NCI-H82 treated with DMSO at 0.1 percent for 48 hours (cell line): ENCODE results near the gene SIGLEC14.
"Not testable (repeated sequence)": the region's sequence is repeated elsewhere in the genome, so short reads cannot be mapped to it uniquely, and the experiment has no call there.

Experiments
- DNase-seq: peaks from one replicate; lab custom pipeline; 2025; ENCODE audit not compliant: unreplicated experiment; lab: John Stamatoyannopoulos, UW

The SIGLEC14 gene

GRCh38 chr19:51646730-51647129 lies at the start of gene SIGLEC14:
SIGLEC14 (minus strand) TSS chr19:51646825; CDS start chr19:51646759, 66 bp downstream.
- not testable (repeated sequence) for DNase-seq

DNA sequence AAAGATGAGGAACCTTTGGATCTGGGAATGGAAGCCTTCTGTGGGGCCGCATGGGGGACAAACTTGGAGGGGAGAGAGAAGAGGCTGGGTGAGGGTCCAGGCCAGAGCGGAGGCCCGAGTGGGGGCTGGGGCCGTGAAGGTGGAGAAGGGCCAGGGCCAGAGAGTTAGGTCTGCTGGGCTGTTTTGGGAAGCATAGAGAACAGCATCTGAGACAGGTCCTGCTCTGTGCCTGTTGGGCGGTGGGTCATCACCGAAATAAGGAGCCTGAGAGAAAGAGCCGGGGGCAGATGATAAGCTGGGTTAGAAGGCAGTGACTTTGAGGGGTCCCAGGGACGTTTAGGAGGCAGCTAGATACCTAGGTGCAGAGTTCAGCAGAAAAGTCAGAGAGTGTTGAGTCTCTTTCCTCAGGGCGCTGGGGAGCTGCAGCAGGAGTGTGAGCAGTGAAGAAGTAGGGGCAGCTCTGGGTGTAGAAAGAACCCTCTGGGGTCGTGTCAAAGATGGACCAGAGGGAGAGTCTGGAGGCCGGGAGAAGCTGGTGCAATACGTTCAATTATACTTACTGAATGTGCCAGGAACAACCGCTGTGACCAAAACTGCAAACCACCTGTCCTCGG lies 49.2 kb upstream of the SIGLEC14 start:
- no peak for DNase-seq

GRCh38 chr19:51695088-51695487 lies 48.5 kb upstream of the SIGLEC14 start:
- DNase-seq: no peak

- DNase-seq: no peak
These were observed 47.9 kb upstream of the SIGLEC14 start for GRCh38 chr19:51694318-51695085.

- DNase-seq: no peak
These were observed 47.2 kb upstream of the SIGLEC14 start for GRCh38 chr19:51693819-51694218.

DNA sequence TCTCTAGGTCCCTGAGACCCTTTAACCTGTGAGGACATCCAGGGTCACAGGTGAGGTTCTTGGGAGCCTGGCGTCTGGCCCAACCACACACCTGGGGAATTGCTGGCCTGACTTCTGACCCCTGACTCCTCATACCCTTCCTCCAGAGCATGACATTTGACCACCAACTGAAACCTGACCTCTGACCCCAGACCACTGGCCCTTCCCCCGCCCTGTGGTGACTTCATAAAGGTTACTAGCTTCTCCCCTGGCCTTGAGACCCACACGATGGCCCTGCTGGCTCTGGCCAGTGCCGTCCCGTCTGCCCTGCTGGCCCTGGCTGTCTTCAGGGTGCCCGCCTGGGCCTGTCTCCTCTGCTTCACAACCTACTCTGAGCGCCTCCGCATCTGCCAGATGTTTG lies 46.6 kb upstream of the SIGLEC14 start, which contains the start of gene SPACA6:
SPACA6 (plus strand) TSS at position 71 of the 400 bp plus-strand sequence; CDS start at position 268, 197 bp downstream.
- no peak for DNase-seq

- no peak for DNase-seq
These were observed 45.8 kb upstream of the SIGLEC14 start for GRCh38 chr19:51692468-51692867.

- DNase-seq: no peak
These were observed 45.2 kb upstream of the SIGLEC14 start for GRCh38 chr19:51691584-51692428.

DNA sequence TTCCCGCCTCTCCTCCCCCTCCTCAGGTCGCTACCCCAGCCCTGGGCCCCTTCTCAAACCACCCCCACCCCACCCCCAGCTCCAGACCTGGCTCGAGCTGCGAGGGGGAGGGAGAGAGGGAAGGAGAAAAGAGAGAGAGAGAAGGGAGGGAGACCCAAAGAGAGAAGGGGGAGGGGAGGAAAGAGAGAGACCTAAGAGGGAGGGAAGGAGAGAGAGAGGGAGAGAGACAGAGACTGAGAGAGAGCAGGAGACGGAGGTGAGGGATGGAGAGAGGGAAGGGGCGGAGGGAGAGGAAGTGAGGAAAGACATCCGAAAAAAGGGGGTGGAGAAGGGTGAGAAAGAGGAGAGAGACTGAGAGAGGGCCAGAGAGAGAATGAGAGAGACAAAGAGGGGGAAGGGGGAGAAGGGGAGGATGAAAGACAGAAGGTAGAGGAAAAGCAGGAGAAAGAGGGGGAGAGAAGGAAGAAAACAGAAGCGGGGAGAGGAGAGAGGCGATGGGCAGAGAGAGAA lies 44.5 kb upstream of the SIGLEC14 start:
- peak; percentile 21 for DNase-seq

- peak; percentile 18 for DNase-seq
These were observed 43.9 kb upstream of the SIGLEC14 start for GRCh38 chr19:51690454-51691073.

DNA sequence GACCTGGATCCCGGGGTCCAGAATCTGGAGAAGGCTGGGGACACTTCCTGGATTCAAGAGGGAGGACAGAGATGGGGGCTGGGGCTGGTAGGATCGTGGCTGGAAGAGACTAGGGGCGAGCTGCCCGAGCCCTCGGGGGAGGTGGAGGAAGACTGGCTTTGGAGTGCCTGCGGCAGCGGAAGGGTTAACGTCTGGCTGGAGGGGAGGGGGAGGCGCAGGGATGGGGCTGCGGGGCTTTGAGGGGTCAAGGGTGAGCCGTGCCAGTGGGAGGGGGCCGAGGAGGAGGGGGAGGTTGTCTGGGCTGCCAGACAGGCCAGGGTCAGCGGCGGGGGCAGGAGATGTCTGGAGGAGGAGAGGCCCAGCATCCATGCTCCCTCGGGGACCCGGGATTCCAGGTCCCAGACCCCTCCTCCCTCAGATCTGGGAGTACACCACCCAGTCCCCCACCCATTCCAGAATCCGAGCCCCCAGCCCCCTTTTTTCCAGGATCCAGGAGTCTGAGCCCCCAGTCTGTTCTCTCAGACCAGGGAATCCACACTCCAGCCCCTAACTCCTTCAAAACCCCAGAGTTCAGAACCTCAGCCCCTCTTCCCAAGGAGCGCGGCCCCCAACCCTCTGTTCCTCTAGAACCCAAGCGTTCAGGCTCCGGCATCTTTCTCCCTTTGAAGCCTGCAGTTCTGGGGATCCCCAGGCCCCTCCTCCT lies 43.3 kb upstream of the SIGLEC14 start:
- DNase-seq: peak; percentile 43

GRCh38 chr19:51688671-51689571 lies 42.3 kb upstream of the SIGLEC14 start:
- peak; percentile 10 for DNase-seq

DNA sequence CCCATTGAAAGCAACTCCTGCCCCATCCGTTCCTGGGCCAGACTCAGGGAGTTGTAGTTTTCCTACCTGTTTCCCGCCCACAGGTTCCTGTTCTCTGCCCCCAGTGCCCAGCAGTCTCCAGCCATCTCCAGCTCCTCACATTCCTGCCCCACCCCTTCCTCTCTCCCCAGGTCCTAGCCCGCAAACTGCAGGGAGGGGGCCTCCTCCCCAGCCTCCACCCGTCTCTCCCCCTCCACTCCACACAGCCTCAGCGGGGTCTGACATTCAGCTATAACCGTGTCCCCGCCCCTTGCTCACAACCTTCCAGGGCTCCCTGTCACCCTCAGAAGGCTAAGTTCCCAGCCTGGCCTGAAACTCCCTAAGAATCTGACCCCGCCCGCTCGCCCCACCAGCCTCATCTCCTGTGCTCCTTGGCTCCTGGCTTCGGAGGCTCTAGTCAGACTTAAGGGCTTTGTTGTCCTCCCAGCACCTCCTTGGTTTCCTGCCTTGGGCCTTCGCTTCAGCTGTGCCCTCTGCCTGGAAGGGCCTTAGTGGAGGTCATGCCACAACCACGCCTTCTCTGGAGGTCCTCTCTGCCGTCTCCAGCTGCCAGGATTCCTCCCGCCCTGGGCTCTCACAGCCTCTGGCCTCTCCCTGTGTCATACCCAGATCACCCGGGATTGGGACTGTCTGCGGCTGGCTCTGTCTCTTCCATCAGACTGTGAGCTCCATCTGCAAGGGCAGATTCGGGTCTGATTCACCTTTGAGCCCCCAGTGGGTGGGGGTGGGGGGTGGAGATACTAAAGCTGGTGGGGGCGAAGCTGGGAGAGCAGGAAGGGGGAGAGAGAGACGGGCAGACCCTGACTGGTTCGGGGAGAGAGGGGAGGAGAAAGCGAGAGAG lies 41.4 kb upstream of the SIGLEC14 start:
- no peak for DNase-seq

GRCh38 chr19:51686171-51686570 lies 39.5 kb upstream of the SIGLEC14 start:
- no peak for DNase-seq

DNA sequence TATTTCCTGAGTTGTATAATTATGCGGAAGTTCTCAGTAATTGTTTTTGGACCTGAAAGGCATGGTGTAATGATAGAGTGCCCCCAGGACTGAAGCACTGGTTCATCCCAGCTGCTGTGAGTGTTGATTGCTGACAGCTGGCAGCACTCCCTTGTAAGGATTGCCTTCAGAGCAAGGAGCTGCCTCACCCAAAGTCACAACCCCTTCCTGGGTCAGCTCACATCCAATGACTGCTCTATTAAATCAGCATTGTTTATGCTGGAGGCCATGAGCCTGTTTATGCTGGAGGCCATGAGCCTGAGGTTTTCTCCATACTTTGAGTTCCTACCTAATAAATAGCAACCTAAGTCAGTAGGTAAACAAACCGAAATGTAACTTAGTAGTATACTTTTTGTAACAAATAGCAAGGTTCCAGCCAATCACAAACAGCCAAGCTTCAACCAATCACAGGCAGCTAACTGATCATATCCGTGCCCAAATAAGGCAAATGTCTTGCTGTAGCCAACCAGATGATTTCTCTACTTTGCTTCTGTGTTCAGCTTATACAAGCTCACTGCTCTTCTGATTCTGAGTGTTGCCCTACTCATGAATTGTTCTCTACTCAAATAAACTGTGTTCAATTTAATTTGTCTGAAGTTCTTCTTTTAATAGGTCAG lies 34.8 kb upstream of the SIGLEC14 start:
- DNase-seq: no peak

DNA sequence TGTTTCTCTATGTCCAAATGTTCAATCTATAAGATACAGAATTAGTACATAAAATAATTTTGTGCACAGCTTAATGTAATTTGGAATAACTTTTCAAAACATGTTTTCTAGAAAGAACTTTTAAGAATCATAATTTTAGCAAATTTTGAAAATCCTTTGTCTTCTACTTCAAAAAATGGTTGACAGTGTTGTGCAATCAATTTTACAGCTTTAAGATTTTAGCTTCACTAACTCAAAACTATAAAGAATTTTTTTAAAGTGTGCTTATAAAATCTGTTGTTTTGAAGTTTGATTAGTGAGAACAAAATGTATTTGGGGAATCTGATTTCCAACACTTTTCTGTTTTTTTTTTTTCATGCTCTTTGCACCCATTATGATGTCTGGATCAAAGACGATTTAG lies 33.8 kb upstream of the SIGLEC14 start:
- DNase-seq: no peak

GRCh38 chr19:51676566-51677083 lies 30.0 kb upstream of the SIGLEC14 start:
- DNase-seq: no peak
